Measurements from ENCODE around the gene ST6GALNAC1. TPM values are rescaled to one million over a fixed set of nuclear protein-coding genes. Genes with fewer than 3 reads are reported as not detected.
"Not testable (repeated sequence)": the region's sequence is repeated elsewhere in the genome, so short reads cannot be mapped to it uniquely, and the experiment has no call there.

ST6GALNAC1 gene
- total and polyA plus RNA-seq, 2 donors from 2014 or later = 0.31 TPM; not detected in 1

GRCh38 chr17:76640550-76641380 is 2.8 kb downstream of the ST6GALNAC1 start:
- DNase-seq = peak in 1 of 5 donors; percentile 54
- no peak for FAIRE-seq
- TF ChIP-seq, protein P1, sequence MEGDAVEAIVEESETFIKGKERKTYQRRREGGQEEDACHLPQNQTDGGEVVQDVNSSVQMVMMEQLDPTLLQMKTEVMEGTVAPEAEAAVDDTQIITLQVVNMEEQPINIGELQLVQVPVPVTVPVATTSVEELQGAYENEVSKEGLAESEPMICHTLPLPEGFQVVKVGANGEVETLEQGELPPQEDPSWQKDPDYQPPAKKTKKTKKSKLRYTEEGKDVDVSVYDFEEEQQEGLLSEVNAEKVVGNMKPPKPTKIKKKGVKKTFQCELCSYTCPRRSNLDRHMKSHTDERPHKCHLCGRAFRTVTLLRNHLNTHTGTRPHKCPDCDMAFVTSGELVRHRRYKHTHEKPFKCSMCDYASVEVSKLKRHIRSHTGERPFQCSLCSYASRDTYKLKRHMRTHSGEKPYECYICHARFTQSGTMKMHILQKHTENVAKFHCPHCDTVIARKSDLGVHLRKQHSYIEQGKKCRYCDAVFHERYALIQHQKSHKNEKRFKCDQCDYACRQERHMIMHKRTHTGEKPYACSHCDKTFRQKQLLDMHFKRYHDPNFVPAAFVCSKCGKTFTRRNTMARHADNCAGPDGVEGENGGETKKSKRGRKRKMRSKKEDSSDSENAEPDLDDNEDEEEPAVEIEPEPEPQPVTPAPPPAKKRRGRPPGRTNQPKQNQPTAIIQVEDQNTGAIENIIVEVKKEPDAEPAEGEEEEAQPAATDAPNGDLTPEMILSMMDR (IDR thresholded peaks at IDR 0.05; ENCODE audit: borderline replicate concordance, extremely low read depth, insufficient read depth) = no peak
- H3K27me3 ChIP-seq (ENCODE audit: control insufficient read depth, insufficient read depth, low read length) = no peaks in the 10 kb centered on the region
- H3K4me1 ChIP-seq (ENCODE audit: control insufficient read depth in 2 of 3, insufficient read depth in 2 of 3, low read depth in 1 of 3, low read length in 3 of 3) = peaks cover 0 to 12% (median 9%) of the 10 kb centered on the region in 3 donors
- no peak overlapping the region for H3K27ac ChIP-seq (ENCODE audit: low read depth in 2 of 2, low read length in 2 of 2)
- no peak overlapping the region for H3K9ac ChIP-seq (ENCODE audit: low read length in 3 of 3)
- intact Hi-C loops (cut with DNase I) = no loop called here
- H3K9me3 ChIP-seq (ENCODE audit: control insufficient read depth in 2 of 3, insufficient read depth in 1 of 3, low read length in 3 of 3) = no peaks in the 10 kb centered on the region
- H3K36me3 ChIP-seq (ENCODE audit: control insufficient read depth in 2 of 3, insufficient read depth in 3 of 3, low read length in 3 of 3) = no peaks in the 10 kb centered on the region
- H3K4me3 ChIP-seq (ENCODE audit: low read length in 3 of 3) = no peak overlapping the region

DNA sequence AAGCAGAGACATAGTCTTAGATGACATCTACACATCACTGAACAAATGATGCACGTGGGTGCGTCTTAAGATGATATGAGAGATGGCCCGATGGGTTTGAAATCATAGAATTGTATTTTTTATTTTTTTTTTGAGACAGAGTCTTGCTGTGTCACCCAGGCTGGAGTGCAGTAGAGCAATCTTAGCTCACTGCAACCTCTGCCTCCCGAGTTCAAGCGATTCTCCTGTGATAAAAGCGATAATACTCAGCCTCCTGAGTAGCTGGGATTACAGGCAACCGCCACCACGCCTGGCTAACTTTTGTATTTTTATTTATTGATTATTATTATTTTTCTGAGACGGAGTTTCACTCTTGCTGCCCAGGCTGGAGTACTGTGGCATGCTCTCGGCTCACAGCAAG is 5.3 kb downstream of the ST6GALNAC1 start:
- Histone ChIP-seq H3K4me1 (ENCODE audit: control insufficient read depth in 2 of 3, insufficient read depth in 2 of 3, low read depth in 1 of 3, low read length in 3 of 3) (peaks cover 0 to 3% (median 0%) of the 10 kb centered on the region in 3 donors), H3K27ac (ENCODE audit: low read depth in 2 of 2, low read length in 2 of 2) (no peak overlapping the region), H3K9me3 (ENCODE audit: control insufficient read depth in 2 of 3, insufficient read depth in 1 of 3, low read length in 3 of 3) (no peaks in the 10 kb centered on the region), H3K4me3 (ENCODE audit: low read length in 3 of 3) (no peak overlapping the region), H3K36me3 (ENCODE audit: control insufficient read depth in 2 of 3, insufficient read depth in 3 of 3, low read length in 3 of 3) (no peaks in the 10 kb centered on the region), H3K9ac (ENCODE audit: low read length in 3 of 3) (no peak overlapping the region), H3K27me3 (ENCODE audit: control insufficient read depth, insufficient read depth, low read length) (no peaks in the 10 kb centered on the region)
- intact Hi-C loops (cut with DNase I) = no loop called here
- DNase-seq (no peak), FAIRE-seq (no peak)
- TF ChIP-seq, protein P1 (IDR thresholded peaks at IDR 0.05; ENCODE audit: borderline replicate concordance, extremely low read depth, insufficient read depth) = no peak

DNA sequence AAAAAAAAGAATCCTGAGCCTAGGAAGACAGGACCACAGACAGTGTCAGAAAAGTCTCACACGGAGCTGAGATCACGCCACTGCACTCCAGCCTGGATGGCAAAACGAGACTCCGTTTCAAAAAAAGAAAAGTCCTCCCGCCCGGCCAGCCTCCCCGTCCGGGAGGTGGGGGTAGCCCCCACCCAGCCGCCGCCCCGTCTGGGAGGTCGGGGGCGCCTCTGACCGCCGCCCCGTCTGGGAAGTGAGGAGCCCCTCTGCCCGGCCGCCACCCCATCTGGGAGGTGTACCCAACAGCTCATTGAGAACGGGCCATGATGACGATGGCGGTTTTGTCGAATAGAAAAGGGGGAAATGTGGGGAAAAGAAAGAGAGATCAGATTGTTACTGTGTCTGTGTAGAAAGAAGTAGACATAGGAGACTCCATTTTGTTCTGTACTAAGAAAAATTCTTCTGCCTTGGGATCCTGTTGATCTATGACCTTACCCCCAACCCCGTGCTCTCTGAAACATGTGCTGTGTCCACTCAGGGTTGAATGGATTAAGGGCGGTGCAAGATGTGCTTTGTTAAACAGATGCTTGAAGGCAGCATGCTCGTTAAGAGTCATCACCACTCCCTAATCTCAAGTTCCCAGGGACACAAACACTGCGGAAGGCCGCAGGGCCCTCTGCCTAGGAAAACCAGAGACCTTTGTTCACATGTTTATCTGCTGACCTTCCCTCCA is 6.9 kb downstream of the ST6GALNAC1 start:
- H3K27me3 ChIP-seq (ENCODE audit: control insufficient read depth, insufficient read depth, low read length); H3K9ac ChIP-seq (ENCODE audit: low read length in 3 of 3); FAIRE-seq; H3K36me3 ChIP-seq (ENCODE audit: control insufficient read depth in 2 of 3, insufficient read depth in 3 of 3, low read length in 3 of 3); H3K27ac ChIP-seq (ENCODE audit: low read depth in 2 of 2, low read length in 2 of 2); H3K9me3 ChIP-seq (ENCODE audit: control insufficient read depth in 2 of 3, insufficient read depth in 1 of 3, low read length in 3 of 3); DNase-seq; intact Hi-C loops (cut with DNase I); H3K4me3 ChIP-seq (ENCODE audit: low read length in 3 of 3); H3K4me1 ChIP-seq (ENCODE audit: control insufficient read depth in 2 of 3, insufficient read depth in 2 of 3, low read depth in 1 of 3, low read length in 3 of 3): not testable (repeated sequence)

DNA sequence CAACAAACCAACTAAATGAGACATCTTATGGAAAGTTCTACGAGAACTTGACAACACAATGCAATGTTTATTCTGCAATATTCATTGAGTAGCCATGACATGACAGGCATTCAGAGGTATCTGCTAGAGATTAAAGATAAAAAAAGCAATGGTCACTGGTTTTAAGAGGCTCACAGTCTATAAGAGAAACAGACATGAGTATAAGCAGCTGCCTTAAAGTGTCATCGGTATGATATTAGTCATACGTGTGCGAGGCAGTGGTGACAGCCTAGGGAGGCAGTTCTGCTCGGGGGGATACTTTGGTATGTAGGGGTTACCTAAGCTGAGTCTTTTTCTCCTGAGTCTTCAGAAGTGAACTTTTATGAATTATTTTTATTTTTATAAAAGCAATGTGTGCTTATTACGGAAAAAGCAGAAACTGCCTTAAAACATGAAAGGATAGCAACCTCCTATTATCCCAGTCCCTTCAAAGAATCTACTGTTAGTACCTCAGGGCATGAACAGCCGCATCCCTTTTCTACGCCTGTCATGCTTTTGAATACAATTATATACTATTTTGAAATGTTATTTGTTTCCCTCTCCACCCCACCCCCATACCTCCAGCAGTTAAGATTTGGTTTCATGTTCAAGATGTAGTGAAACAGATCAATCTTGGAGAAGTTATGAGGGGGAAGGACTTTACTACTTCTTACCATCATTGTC is 7.7 kb downstream of the ST6GALNAC1 start:
- Histone ChIP-seq H3K27me3 (ENCODE audit: control insufficient read depth, insufficient read depth, low read length) (no peaks in the 10 kb centered on the region), H3K4me1 (ENCODE audit: control insufficient read depth in 2 of 3, insufficient read depth in 2 of 3, low read depth in 1 of 3, low read length in 3 of 3) (no peaks in the 10 kb centered on the region), H3K4me3 (ENCODE audit: low read length in 3 of 3) (no peak overlapping the region), H3K9ac (ENCODE audit: low read length in 3 of 3) (no peak overlapping the region), H3K27ac (ENCODE audit: low read depth in 2 of 2, low read length in 2 of 2) (no peak overlapping the region), H3K36me3 (ENCODE audit: control insufficient read depth in 2 of 3, insufficient read depth in 3 of 3, low read length in 3 of 3) (no peaks in the 10 kb centered on the region), H3K9me3 (ENCODE audit: control insufficient read depth in 2 of 3, insufficient read depth in 1 of 3, low read length in 3 of 3) (no peaks in the 10 kb centered on the region)
- no peak for FAIRE-seq
- TF ChIP-seq, protein P1 (IDR thresholded peaks at IDR 0.05; ENCODE audit: borderline replicate concordance, extremely low read depth, insufficient read depth) = no peak
- no peak for DNase-seq
- intact Hi-C loops (cut with DNase I) = no loop called here
